GM18502 (cell line): ENCODE data around the gene PACRG.

Experiments used
- ATAC-seq: cut with Tn5 transposase; IDR thresholded peaks from one replicate; pipeline ENCODE4 v1.9.1; 2021; ENCODE audit warnings: mild to moderate bottlenecking; ENCODE audit not compliant: unreplicated experiment, poor library complexity

Gene PACRG

DNA sequence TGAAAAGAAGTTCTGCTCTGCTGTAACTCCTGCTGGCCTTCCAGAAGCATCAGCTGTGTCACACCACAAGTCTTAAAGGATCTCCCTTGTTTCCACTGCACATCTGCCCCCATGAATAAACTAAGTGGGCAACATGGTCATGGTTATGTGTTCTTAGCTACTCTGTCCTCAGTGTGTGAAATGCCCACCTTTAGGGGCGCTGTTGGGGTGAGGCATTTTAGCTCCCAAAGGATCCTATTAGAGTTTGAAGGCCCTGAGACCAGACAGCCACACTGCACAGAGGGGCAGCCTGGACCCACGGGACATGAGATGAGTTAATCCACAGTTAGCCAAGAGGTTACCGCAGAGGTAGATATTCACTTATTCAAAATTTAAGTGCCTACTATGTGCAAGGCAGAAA lies 392.4 kb downstream of the PACRG start:
- ATAC-seq, result no peak

- no peak for ATAC-seq
Observed at GRCh38 chr6:163121270-163121669, 393.5 kb downstream of the PACRG start.

GRCh38 chr6:163122365-163122764 lies 394.6 kb downstream of the PACRG start:
- no peak for ATAC-seq

DNA sequence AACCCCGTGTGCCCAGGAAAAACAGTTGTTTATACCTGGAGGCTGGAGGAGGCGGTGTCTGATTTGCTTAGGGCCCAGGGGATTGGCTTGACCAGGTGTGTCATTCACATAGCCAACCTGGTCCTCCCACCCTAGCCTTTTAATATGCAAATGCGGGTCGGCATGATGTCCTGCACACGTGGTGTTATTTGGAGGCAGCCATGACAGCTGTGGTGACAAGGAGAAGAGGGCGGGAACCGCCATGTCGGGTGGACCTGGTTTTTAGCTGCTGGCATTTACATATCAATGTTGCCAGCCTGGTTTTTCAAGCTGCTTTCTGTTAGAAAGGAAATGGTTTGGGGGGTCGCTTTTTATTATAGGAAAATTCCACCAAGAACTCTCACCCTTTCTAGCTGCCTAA lies 395.3 kb downstream of the PACRG start:
- ATAC-seq, result no peak

DNA sequence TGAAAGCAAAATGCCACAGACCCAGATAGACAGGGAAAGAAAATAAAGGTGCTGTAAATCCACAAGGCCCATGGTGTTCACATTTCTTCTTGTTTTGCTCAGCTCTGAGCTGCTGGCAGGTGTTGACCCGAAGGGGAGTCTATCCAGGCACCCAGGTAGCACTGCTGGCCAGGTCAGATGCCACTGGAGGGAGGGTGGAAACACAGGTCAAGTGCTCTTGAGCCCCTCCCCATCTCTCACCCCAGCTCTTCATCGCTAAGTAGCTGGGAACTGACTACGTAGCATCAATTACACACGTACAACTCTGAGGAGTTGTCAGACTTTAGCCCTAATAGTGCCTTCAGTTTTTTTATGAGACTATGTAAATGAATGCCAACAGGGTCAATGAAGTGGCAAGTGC lies 399.0 kb downstream of the PACRG start:
- no peak for ATAC-seq

- no peak for ATAC-seq
Observed at GRCh38 chr6:163127587-163127986, 399.8 kb downstream of the PACRG start.

DNA sequence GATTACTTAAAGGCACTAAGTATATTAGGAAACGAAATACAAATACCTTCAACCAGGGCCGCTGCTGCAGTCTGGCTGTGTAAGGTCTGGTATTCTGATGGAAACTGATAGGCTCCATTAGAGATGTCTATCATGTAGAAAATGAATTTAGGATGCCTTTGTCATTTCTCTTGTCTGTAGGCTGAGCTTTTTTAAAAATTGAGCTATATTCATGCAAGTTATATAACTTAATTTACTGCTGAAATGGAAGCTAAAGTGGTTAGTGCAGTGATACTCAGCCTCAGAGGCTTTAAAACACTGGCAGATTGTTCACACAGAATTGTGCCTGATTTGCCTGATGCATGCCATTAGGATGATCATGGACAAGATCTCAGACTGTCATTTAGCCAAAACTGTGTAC lies 400.6 kb downstream of the PACRG start:
- ATAC-seq, result no peak

GRCh38 chr6:163132050-163132750 lies 404.4 kb downstream of the PACRG start:
- no peak for ATAC-seq

GRCh38 chr6:163133017-163133416 lies 405.2 kb downstream of the PACRG start:
- ATAC-seq, result no peak

GRCh38 chr6:163133691-163134090 lies 405.9 kb downstream of the PACRG start:
- no peak for ATAC-seq

GRCh38 chr6:163136681-163137397 lies 409.1 kb downstream of the PACRG start:
- ATAC-seq, result no peak

GRCh38 chr6:163137398-163137881 lies 409.7 kb downstream of the PACRG start:
- ATAC-seq, result no peak

- no peak for ATAC-seq
Observed at GRCh38 chr6:163146036-163146435, 418.3 kb downstream of the PACRG start.

DNA sequence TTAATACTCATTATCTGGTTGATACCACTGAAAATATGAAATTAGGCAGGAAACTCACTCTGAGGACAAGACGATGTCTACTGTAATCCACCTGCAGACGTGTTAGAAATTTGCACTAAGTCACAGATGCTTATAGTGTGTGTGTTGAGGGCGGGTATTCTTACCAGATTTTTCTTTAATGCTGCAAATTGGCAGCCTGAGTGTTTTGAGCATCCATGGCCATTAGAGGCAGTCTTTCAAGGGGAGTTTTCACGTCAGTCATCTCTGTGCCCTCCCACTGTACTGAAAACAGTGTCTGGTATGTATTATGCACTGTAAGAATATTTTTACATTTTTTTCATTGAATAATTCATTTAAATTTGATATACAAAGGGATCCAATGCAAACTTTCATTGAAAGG lies 420.2 kb downstream of the PACRG start:
- no peak for ATAC-seq

DNA sequence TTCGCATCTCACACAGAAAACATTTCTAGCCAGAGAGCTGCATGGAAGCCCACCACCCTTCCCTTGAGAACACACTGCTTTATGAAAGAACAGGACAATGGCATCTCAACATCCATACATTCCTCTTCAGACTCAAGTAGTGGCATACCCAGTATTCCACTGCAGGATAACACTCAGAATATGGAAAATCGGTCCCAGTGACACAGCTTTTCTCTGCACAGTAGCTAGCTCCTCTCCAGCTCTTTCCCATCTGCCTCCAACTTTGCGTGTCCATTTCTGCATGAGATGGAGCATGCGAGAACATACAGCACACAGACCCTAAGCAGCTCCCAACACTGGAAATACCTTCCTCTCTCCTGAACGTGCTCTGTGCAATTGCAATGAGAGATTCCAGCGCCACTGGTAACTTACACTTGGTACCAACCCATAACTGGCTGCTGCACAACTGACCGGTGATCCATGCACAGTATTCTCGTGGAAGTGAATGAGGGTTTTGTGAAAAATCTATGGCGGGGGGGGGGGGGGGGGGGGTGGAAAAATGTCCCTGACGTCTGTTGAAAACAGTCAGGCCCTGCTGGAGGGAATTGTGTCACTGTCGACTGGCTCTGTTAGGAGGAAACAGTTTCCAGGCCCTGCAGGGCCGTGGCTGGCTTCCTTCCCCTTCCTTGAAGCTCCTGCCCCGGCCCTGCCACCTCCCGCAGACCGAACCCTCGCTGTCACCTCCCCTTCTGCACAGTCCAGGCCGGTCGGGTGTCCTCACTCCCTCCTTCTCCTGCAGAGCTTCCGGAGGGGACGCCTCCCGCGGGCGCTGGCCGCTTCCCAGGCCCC lies 420.9 kb downstream of the PACRG start:
- no peak for ATAC-seq

- ATAC-seq, result no peak
Observed at GRCh38 chr6:163149279-163149848, 421.6 kb downstream of the PACRG start.

- no peak for ATAC-seq
Observed at GRCh38 chr6:163151212-163151611, 423.4 kb downstream of the PACRG start.

- no peak for ATAC-seq
Observed at GRCh38 chr6:163152701-163153100, 424.9 kb downstream of the PACRG start.

DNA sequence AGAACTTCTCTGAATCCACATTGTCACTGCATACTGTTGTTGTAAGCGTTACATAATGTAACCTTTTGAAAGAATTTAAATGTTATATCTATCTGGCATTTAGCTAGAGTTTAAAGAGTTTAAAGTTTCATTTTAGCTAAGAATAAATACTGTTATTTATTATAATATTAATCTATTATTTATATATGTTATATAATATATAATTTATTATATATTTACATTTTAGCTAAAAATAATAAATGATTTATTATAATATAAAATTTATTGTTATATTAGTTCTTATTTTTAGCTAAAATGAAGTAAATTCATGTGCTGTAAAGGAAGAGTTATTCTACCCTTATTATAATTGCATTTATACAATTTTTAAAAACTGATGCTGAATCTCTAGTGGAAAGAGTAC lies 431.3 kb downstream of the PACRG start:
- no peak for ATAC-seq

DNA sequence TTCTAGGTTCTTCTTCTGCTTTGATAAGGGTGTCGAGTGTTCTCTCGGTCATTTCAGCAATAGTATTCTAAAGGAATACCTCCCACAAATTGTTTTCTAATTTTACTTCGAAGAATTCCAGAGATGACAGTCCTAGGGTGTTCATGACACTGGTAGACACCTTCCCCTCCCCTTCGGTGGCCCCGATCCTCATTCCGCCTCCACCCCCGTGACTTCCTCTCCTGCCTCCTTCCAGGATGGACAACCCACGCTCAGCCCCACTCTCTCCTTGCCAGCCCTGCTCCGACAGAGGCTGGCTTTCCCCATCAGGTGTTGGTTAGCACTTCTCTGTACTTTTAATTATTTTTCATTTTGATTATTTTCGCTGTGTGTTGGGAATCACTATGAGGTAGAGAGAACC lies 431.9 kb downstream of the PACRG start:
- no peak for ATAC-seq
